Uterus (tissue), 4 donors: ENCODE data around the gene PDE4B. TPM values are rescaled to one million over a fixed set of nuclear protein-coding genes. Genes with fewer than 3 reads are reported as not detected.
"Not testable (repeated sequence)": the region's sequence is repeated elsewhere in the genome, so short reads cannot be mapped to it uniquely, and the experiment has no call there.

Source experiments
- DNase-seq, 2 donors: peaks; one replicate each; pipeline ENCODE4 v3.0.0-alpha.2; 2019 to 2020
- H3K27ac ChIP-seq, 2 donors: fragments of 200-600 bp; sonication (generic); 1 replicate in 1 of 2; 2 replicates in 1 of 2; pipeline ENCODE4 v1.5.1; 2016 to 2018
- H3K27me3 ChIP-seq, 2 donors: fragments of 200-600 bp; sonication (generic); one replicate each; pipeline ENCODE4 v1.5.1; 2018 to 2019; ENCODE audit warnings: control low read depth in 1 of 2
- H3K36me3 ChIP-seq, 2 donors: fragments of 200-600 bp; sonication (generic); one replicate each; pipeline ENCODE4 v1.5.1; 2019; ENCODE audit warnings: control low read depth in 1 of 2
- H3K4me1 ChIP-seq, 2 donors: fragments of 200-600 bp; sonication (generic); one replicate each; pipeline ENCODE4 v1.5.1; 2018 to 2019; ENCODE audit warnings: control low read depth in 1 of 2
- H3K4me3 ChIP-seq, 2 donors: fragments of 200-600 bp; sonication (generic); 1 replicate in 1 of 2; 2 replicates in 1 of 2; pipeline ENCODE4 v1.5.1; 2018 to 2019; ENCODE audit warnings: mild to moderate bottlenecking in 1 of 2
- H3K9me3 ChIP-seq, 2 donors: fragments of 200-600 bp; sonication (generic); one replicate each; pipeline ENCODE4 v1.5.1; 2019; ENCODE audit warnings: control low read depth in 1 of 2
- CTCF ChIP-seq, 4 experiments: fragments of 200-600 bp in 2 of 4; fragments of 450-650 bp in 2 of 4; sonication (generic) in 2 of 4; IDR thresholded peaks; one replicate each; pipeline ENCODE4 v1.5.1; 2016 to 2019; ENCODE audit warnings: antibody characterized with exemption in 4 of 4, mild to moderate bottlenecking in 2 of 4, moderate library complexity in 1 of 4
- POLR2A ChIP-seq, 2 donors: fragments of 450-650 bp; IDR thresholded peaks; one replicate each; pipeline ENCODE4 v1.6.1; 2016; ENCODE audit warnings: antibody characterized with exemption in 2 of 2, mild to moderate bottlenecking in 1 of 2, moderate library complexity in 1 of 2
- intact Hi-C: fragments of 100-400 bp; cut with DNase I; formaldehyde crosslinking; loops from one replicate; pipeline ENCODE4 v1.15.1; 2023; ENCODE audit warnings: low total_unique reads
- total RNA-seq, 4 donors: library from RNA; depleted of rRNA in 3 of 4; stranded (reverse); fragments of >200 nt in 3 of 4; gene quantifications; one replicate each; pipeline versions ENCODE4 v1.1.0 to v1.2.4, GENCODE V29; 2014 to 2023
- donor health status: DM: yes; HTN: yes; CAD: no.

The PDE4B gene
- total RNA-seq, 4 donors from 2014 or later, result 6.9 to 22.9 (median 17.8) TPM

- no peak for DNase-seq
- H3K36me3 ChIP-seq, result no peaks in the 10 kb centered on the region
- no peak overlapping the region for H3K27ac ChIP-seq
- H3K4me1 ChIP-seq, result no peaks in the 10 kb centered on the region
- intact Hi-C loops, result loop anchor here (5.0 kb wide), 2 partner anchors 283 to 488 kb away; no protein-coding TSS in a partner anchor
- no peaks in the 10 kb centered on the region for H3K9me3 ChIP-seq
- no peak overlapping the region for H3K4me3 ChIP-seq
- H3K27me3 ChIP-seq, result no peaks in the 10 kb centered on the region
- TF ChIP-seq CTCF (IDR thresholded peaks at IDR 0.05), result no peak
- no peak for TF ChIP-seq POLR2A (IDR thresholded peaks at IDR 0.05)
Measured at GRCh38 chr1:65964123-65964522, 171.4 kb downstream of the PDE4B start.

GRCh38 chr1:65965112-65965996 lies 172.7 kb downstream of the PDE4B start:
- Histone ChIP-seq H3K4me1 (no peaks in the 10 kb centered on the region), H3K27me3 (no peaks in the 10 kb centered on the region), H3K4me3 (no peak overlapping the region), H3K9me3 (no peaks in the 10 kb centered on the region), H3K27ac (no peak overlapping the region), H3K36me3 (no peaks in the 10 kb centered on the region)
- intact Hi-C loops, result no loop called here
- TF ChIP-seq CTCF (IDR thresholded peaks at IDR 0.05) (no peak), POLR2A (IDR thresholded peaks at IDR 0.05) (no peak)
- DNase-seq, result no peak

- DNase-seq, H3K4me1 ChIP-seq, H3K36me3 ChIP-seq, H3K27ac ChIP-seq, H3K27me3 ChIP-seq, H3K4me3 ChIP-seq, intact Hi-C loops, H3K9me3 ChIP-seq: not testable (repeated sequence)
Measured at GRCh38 chr1:65967492-65967891, 174.8 kb downstream of the PDE4B start.

- H3K36me3 ChIP-seq, result no peaks in the 10 kb centered on the region
- H3K4me1 ChIP-seq, result no peaks in the 10 kb centered on the region
- intact Hi-C loops, result no loop called here
- TF ChIP-seq CTCF (IDR thresholded peaks at IDR 0.05) (no peak), POLR2A (IDR thresholded peaks at IDR 0.05) (no peak)
- no peaks in the 10 kb centered on the region for H3K9me3 ChIP-seq
- DNase-seq, result no peak
- H3K27me3 ChIP-seq, result no peaks in the 10 kb centered on the region
- H3K27ac ChIP-seq, result no peak overlapping the region
- H3K4me3 ChIP-seq, result no peak overlapping the region
Measured at GRCh38 chr1:65971547-65971946, 178.9 kb downstream of the PDE4B start.

- Histone ChIP-seq H3K4me1 (no peaks in the 10 kb centered on the region), H3K4me3 (no peak overlapping the region), H3K36me3 (no peaks in the 10 kb centered on the region), H3K27me3 (no peaks in the 10 kb centered on the region), H3K9me3 (no peaks in the 10 kb centered on the region), H3K27ac (no peak overlapping the region)
- intact Hi-C loops, result no loop called here
- TF ChIP-seq POLR2A (IDR thresholded peaks at IDR 0.05) (no peak), CTCF (IDR thresholded peaks at IDR 0.05) (no peak)
- DNase-seq, result no peak
Measured at GRCh38 chr1:65975708-65976107, 183.0 kb downstream of the PDE4B start.
